KG1 (cell line): Measurements from ENCODE around the gene FOXD4.
"Not testable (repeated sequence)": the region's sequence is repeated elsewhere in the genome, so short reads cannot be mapped to it uniquely, and the experiment has no call there.

Source experiments
- DNase-seq: peaks from one replicate; lab custom pipeline; 2025; lab: John Stamatoyannopoulos, UW

FOXD4 gene

GRCh38 chr9:93909-94308 is 24.3 kb downstream of the FOXD4 start:
- DNase-seq: not testable (repeated sequence)

DNA sequence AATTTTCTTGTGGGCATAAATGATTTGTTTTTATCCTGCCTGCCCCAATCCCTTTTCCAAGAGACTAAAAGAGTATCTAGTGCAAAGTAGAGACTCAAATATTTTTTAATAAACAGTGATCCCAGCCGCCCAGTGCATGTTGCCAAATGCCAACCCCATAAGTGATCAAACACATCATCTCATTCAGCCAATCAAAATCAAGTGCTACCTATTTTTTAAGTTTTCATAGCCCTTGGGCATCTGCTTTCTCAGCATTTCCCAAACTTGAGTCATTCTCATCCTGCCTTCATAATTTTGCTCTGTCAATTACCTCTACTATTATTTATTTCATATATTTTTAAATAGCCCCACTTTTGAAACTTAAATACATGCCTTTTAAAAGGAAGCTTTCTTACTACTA is 27.4 kb downstream of the FOXD4 start:
- DNase-seq: not testable (repeated sequence)

DNA sequence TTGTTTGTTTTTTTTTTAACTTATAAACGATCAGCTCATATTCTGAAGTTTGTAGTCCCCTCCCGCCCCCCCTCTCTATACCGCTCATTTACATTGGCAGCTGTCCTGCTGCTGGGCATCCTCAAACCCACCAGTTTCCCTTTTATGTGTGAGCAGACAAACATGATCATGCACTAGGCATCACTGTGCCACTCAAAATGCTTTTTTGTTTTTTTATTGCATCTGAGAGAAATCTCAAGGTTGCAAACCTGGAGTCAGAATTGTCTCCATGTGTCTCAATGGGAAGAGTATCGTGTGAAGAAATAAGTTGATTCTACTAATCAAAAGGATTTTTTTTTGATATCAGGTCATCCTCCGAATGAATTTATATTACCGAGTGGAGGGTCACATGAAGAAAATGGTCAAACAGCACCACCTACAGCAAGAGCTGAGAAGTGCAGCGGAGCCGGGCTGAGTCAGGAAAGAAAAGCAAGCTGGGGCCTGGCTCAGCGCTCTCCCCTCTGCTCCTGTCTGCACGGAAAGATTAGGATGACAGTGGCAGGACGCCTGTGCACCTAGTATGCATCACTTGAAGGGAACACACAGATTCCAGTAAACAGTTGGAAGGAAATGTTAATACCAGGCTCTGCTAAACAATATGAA is 29.7 kb downstream of the FOXD4 start:
- not testable (repeated sequence) for DNase-seq

DNA sequence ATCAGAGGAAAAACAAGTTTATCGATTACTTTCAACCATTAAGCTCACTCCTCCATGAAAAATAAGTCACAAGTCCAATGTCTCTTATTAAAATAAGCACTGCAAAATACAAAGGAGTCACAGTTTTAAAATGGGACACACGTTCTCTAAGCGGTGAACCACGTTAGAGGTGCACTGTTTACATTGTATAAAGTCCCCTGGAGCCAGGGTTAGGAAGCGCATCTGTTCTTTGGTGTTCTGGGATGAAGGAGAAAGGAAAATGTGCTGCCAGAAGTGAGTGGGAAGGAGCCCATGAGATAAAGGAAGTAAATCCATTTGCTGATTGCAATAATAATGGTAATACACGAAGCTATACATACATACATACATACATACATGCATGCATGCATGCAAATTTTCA is 30.4 kb downstream of the FOXD4 start:
- not testable (repeated sequence) for DNase-seq

DNA sequence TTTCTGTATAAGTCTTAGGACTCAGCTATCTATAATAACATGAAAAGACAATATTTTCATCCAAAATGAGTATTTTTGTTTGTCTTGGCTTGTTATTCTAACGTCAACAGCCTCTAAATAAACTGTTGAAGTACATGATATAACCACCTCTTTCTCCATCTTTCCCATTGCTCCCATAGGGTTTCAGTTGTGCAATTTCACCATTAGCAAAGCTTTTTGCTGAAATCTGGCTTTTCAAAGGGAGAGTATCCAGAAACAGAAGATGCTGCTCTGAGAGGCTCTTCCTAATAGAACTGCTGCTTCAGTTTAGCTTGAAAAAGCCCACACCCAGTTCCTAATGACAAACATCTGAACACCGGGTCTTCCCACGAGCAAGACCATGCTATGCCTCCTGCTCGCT is 31.1 kb downstream of the FOXD4 start:
- not testable (repeated sequence) for DNase-seq

GRCh38 chr9:86697-87096 is 31.5 kb downstream of the FOXD4 start:
- not testable (repeated sequence) for DNase-seq

- DNase-seq: not testable (repeated sequence)
These were observed 35.1 kb downstream of the FOXD4 start for GRCh38 chr9:82932-83689.

GRCh38 chr9:78333-78732 is 39.9 kb downstream of the FOXD4 start:
- DNase-seq: not testable (repeated sequence)

DNA sequence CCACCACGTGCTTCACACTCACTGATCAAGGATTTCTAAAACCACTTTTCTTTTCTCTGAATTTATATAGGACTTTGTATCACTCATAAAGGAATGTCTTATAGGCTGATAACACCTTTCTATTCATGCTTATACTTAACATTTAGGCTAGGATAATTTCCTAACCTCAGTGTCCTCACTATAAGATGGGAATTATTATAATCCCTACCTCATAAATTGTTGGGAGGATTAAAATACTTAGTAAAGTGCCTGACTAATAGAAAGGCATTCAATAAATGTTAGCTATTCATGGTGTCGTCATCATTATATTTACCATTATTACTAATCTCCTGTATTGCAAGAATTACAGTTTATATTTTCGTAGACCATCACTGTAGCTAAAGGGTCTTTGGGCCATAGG is 41.8 kb downstream of the FOXD4 start:
- not testable (repeated sequence) for DNase-seq

GRCh38 chr9:73900-74525 is 44.2 kb downstream of the FOXD4 start:
- DNase-seq: not testable (repeated sequence)

GRCh38 chr9:73076-73899 is 44.9 kb downstream of the FOXD4 start:
- not testable (repeated sequence) for DNase-seq
